GM06990 (cell line): ENCODE measurements around the gene PKP4.

ENCODE experiments used
- DNase-seq: peaks from one replicate; pipeline ENCODE4 v3.0.0-alpha.2; 2011; ENCODE audit not compliant: insufficient read length; ENCODE audit errors: extremely low read depth
- H3K27me3 ChIP-seq: replicated peaks from 2 replicates; pipeline ENCODE4 v1.6.0; 2011; ENCODE audit warnings: low read length; ENCODE audit not compliant: control insufficient read depth, insufficient read depth
- H3K36me3 ChIP-seq: 2 replicates; pipeline ENCODE4 v1.5.1; 2011; ENCODE audit warnings: low read length; ENCODE audit not compliant: control insufficient read depth, insufficient read depth
- H3K4me3 ChIP-seq: replicated peaks from 2 replicates; pipeline ENCODE4 v1.5.1; 2011; ENCODE audit warnings: low read depth, mild to moderate bottlenecking, control low read depth, low read length
- CTCF ChIP-seq: IDR thresholded peaks from 2 replicates; pipeline ENCODE4 v1.5.1; 2011; ENCODE audit warnings: low read length, control low read depth, mild to moderate bottlenecking, inconsistent platforms; ENCODE audit not compliant: insufficient read depth, poor library complexity, severe bottlenecking

Gene PKP4

GRCh38 chr2:158730621-158731140 is 273.9 kb downstream of the PKP4 start:
- no peak for DNase-seq
- H3K36me3 ChIP-seq: no peaks in the 10 kb centered on the region
- H3K4me3 ChIP-seq: no peak overlapping the region
- H3K27me3 ChIP-seq: no peaks in the 10 kb centered on the region; the same call in 1 of the 2 replicates
- no peak for TF ChIP-seq CTCF

GRCh38 chr2:158731386-158731785 is 274.6 kb downstream of the PKP4 start:
- H3K27me3 ChIP-seq: no peaks in the 10 kb centered on the region; the same call in 1 of the 2 replicates
- no peak for TF ChIP-seq CTCF

More at GRCh38 chr2:158731386-158731785, 274.6 kb downstream of the PKP4 start:
- no peak for DNase-seq
- Histone ChIP-seq H3K4me3 (no peak overlapping the region), H3K36me3 (no peaks in the 10 kb centered on the region)
